GM12878 (cell line): ENCODE results near the gene PRG2. TPM values are rescaled to one million over a fixed set of nuclear protein-coding genes. Genes with fewer than 3 reads are reported as not detected.

Experiments
- ASH2L ChIP-seq: fragments of 300-600, 200-600 bp; sonication (generic); IDR thresholded peaks from 2 replicates; pipeline ENCODE4 v1.6.1; 2017; ENCODE audit warnings: low read depth, mild to moderate bottlenecking, borderline replicate concordance
- ATF3 ChIP-seq: IDR thresholded peaks from 2 replicates; pipeline ENCODE4 v1.6.1; 2011; ENCODE audit warnings: low read depth, mild to moderate bottlenecking, low read length, moderate library complexity, borderline replicate concordance; ENCODE audit errors: extremely low read depth
- BMI1 ChIP-seq: fragments of 450-650 bp; IDR thresholded peaks from 2 replicates; pipeline ENCODE4 v1.6.1; 2016; ENCODE audit warnings: mild to moderate bottlenecking, moderate library complexity, borderline replicate concordance
- CHD2 ChIP-seq: IDR thresholded peaks from 2 replicates; pipeline ENCODE4 v1.6.1; 2011; ENCODE audit warnings: low read depth, low read length, improper control_type of control experiment, borderline replicate concordance
- EGR1 ChIP-seq, 2 experiments: IDR thresholded peaks; 1 replicate in 1 of 2; 2 replicates in 1 of 2; pipeline ENCODE4 v1.6.1; 2011 to 2012; ENCODE audit warnings: low read depth in 2 of 2, low read length in 2 of 2, borderline replicate concordance in 1 of 2, mild to moderate bottlenecking in 1 of 2, moderate library complexity in 1 of 2
- FOS ChIP-seq: IDR thresholded peaks from 3 replicates; pipeline ENCODE4 v1.6.1; 2011; ENCODE audit warnings: borderline replicate concordance; ENCODE audit not compliant: insufficient read length; ENCODE audit errors: extremely low read depth
- FOXM1 ChIP-seq: IDR thresholded peaks from 2 replicates; pipeline ENCODE4 v1.6.1; 2012; ENCODE audit warnings: low read depth, mild to moderate bottlenecking, inconsistent platforms, low read length, moderate library complexity
- KDM1A ChIP-seq: fragments of 200-600 bp; sonication (generic); IDR thresholded peaks from 2 replicates; pipeline ENCODE4 v1.6.1; 2016; ENCODE audit warnings: borderline replicate concordance
- MTA2 ChIP-seq: fragments of 450-650 bp; IDR thresholded peaks from 2 replicates; pipeline ENCODE4 v1.6.1; 2016; ENCODE audit warnings: low read depth, mild to moderate bottlenecking, moderate library complexity
- PAX8 ChIP-seq: fragments of 450-650 bp; IDR thresholded peaks from 2 replicates; pipeline ENCODE4 v1.6.1; 2017; ENCODE audit warnings: mild to moderate bottlenecking, moderate library complexity
- PML ChIP-seq: IDR thresholded peaks from 2 replicates; pipeline ENCODE4 v1.6.1; 2012; ENCODE audit warnings: low read length, inconsistent platforms
- RAD51 ChIP-seq: fragments of 450-650 bp; IDR thresholded peaks from 2 replicates; pipeline ENCODE4 v1.6.1; 2016; ENCODE audit warnings: moderate library complexity, mild to moderate bottlenecking, inconsistent platforms
- RELA ChIP-seq: fragments of 450-650 bp; IDR thresholded peaks from 2 replicates; pipeline ENCODE4 v1.8.0; 2014; ENCODE audit warnings: borderline replicate concordance; ENCODE audit not compliant: partially characterized antibody
- RFX5 ChIP-seq: IDR thresholded peaks from 2 replicates; pipeline ENCODE4 v1.6.1; 2011; ENCODE audit warnings: low read depth, low read length, improper control_type of control experiment
- RUNX3 ChIP-seq: IDR thresholded peaks from 2 replicates; pipeline ENCODE4 v1.6.1; 2012; ENCODE audit warnings: low read length, inconsistent platforms
- SIN3A ChIP-seq: IDR thresholded peaks from 2 replicates; pipeline ENCODE4 v1.6.1; 2012; ENCODE audit warnings: low read depth, low read length, improper control_type of control experiment
- SMAD1 ChIP-seq: fragments of 450-650 bp; IDR thresholded peaks from 2 replicates; pipeline ENCODE4 v1.6.1; 2018; ENCODE audit warnings: mild to moderate bottlenecking, low read depth; ENCODE audit not compliant: partially characterized antibody
- SUPT20H ChIP-seq: IDR thresholded peaks from 2 replicates; pipeline ENCODE4 v1.6.1; 2011; ENCODE audit warnings: low read depth, mild to moderate bottlenecking, low read length, moderate library complexity, borderline replicate concordance; ENCODE audit not compliant: control insufficient read depth
- TARDBP ChIP-seq: IDR thresholded peaks from 2 replicates; pipeline ENCODE4 v1.6.1; 2016; ENCODE audit warnings: borderline replicate concordance
- TBL1XR1 ChIP-seq: IDR thresholded peaks from 2 replicates; pipeline ENCODE4 v1.6.1; 2012; ENCODE audit warnings: low read depth, low read length, improper control_type of control experiment
- ZBTB33 ChIP-seq: fragments of 450-650 bp; IDR thresholded peaks from 2 replicates; pipeline ENCODE4 v1.6.1; 2017; ENCODE audit warnings: mild to moderate bottlenecking
- ZNF217 ChIP-seq: fragments of 450-650 bp; IDR thresholded peaks from 2 replicates; pipeline ENCODE4 v1.6.1; 2017; ENCODE audit warnings: antibody characterized with exemption, mild to moderate bottlenecking
- ZNF592 ChIP-seq: fragments of 450-650 bp; IDR thresholded peaks from 2 replicates; pipeline ENCODE4 v1.6.1; 2017; ENCODE audit warnings: mild to moderate bottlenecking, moderate library complexity
- ZZZ3 ChIP-seq: IDR thresholded peaks from 2 replicates; pipeline ENCODE4 v1.6.1; 2011; ENCODE audit warnings: low read depth; ENCODE audit not compliant: control insufficient read depth, insufficient read length
- polyA plus RNA-seq, 11 experiments: library from polyadenylated mRNA; depleted of rRNA in 4 of 11; unstranded in 6 of 11; stranded (reverse) in 5 of 11; fragments of >200 nt; fragmentation: Nextera tagmentation in 4 of 11; fragmentation: Illumina TruSeq in 1 of 11; extraction: Ambion mirVana in 4 of 11; extraction: Trizol in 1 of 11; gene quantifications; 1 replicate in 1 of 11; 2 replicates in 10 of 11; pipeline versions ENCODE4 v1.2.1 to v1.2.3, GENCODE V29; 2011 to 2016; ENCODE audit warnings: inconsistent platforms in 2 of 11, missing spikeins in 2 of 11, low read depth in 1 of 11
- total RNA-seq, 4 experiments: library from RNA; depleted of rRNA in 3 of 4; stranded (reverse); fragments of >200 nt in 3 of 4; fragmentation: Illumina TruSeq in 1 of 4; extraction: Trizol in 1 of 4; gene quantifications; 2 replicates each; pipeline versions ENCODE4 v1.2.1 to v1.2.3, GENCODE V29; 2013 to 2021

Gene PRG2
- total and polyA plus RNA-seq, 10 of the 15 experiments (the other 5 are each of a cell fraction or from before 2014, with no cell fraction given): 0.10 to 1.7 (median 0.56) TPM; not detected in 2

DNA sequence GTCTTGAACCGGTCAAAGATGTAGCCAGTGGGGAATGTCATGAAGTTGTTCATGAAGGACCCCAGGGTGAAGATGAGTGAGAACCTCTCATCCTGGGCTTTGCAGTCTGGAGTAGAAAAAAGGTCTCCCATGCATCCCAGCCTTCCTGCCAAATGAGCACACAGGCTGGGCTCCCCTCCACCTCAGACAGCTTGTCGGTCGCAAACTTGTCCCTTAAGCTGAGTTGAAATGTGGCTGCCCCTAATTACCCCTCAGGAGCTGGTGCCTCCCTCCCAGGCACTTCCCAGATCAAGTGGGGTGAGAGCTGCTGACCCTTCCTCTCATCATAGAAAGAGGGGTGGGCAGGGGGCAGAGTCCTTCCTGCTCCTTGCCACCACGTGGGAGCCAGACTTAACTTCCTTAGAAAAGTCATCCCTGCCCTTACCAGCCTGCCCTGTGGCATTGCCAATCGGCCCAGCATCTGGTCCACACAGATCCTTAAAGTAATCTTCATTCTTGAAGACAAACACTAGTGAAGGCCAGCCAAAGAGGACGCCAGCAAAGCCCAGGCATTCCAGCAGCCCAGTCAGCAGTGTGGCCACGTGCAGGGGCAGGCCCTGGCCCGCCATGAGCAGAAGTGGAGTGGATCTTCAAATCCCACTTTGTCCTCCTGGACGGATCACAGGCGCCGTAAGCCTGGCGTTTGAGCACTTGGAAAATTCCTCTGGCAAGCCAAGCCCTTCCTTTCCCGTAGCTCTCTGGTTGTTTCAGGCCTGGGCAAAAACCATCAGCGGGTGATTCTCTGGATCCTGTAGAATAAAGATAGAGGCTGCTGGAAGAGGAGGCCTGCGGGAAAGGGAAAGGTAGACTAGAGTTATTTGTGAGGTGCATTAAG, 35.4 kb upstream of the PRG2 start (continued):
- TF ChIP-seq KDM1A: no peak
- TF ChIP-seq PML: no peak
- no peak for TF ChIP-seq PAX8
- no peak for TF ChIP-seq ZBTB33
- no peak for TF ChIP-seq RFX5
- no peak for TF ChIP-seq ZNF592
- TF ChIP-seq TARDBP: no peak
- TF ChIP-seq TBL1XR1: no peak
- TF ChIP-seq ZZZ3: no peak
- no peak for TF ChIP-seq MTA2
- 0 out of 2 replicates have a peak, but pooled peaks have one; percentile 39 for TF ChIP-seq SIN3A
- TF ChIP-seq ZNF217: no peak
- no peak for TF ChIP-seq ASH2L
- TF ChIP-seq ATF3: no peak
- TF ChIP-seq SMAD1: no peak
- TF ChIP-seq RUNX3: no peak
- no peak for TF ChIP-seq BMI1
- TF ChIP-seq RAD51: peak; percentile 18; the same call in 1 of the 2 replicates
- TF ChIP-seq SUPT20H: no peak
- no peak for TF ChIP-seq RELA
- no peak for TF ChIP-seq EGR1 (IDR thresholded peaks at IDR 0.05; ENCODE audit: borderline replicate concordance in 1 of 2, low read depth in 2 of 2, low read length in 2 of 2)
- no peak for TF ChIP-seq FOS
- TF ChIP-seq FOXM1: no peak; the same call in 1 of the 2 replicates
- no peak for TF ChIP-seq CHD2
